Activated CD4-positive, alpha-beta T cell treated with anti-CD3 and anti-CD28 coated beads for 24 hours (primary cell): ENCODE data around the gene ESAM.
A peak's percentile ranks its signal among the peaks of the same experiment; 100 is the strongest.
"Not testable (repeated sequence)": the region's sequence is repeated elsewhere in the genome, so short reads cannot be mapped to it uniquely, and the experiment has no call there.

Experiments
- DNase-seq, 2 donors: peaks; one replicate each; pipeline ENCODE4 v3.0.0-alpha.2; 2020; ENCODE audit warnings: low read depth in 2 of 2

ESAM gene

DNA sequence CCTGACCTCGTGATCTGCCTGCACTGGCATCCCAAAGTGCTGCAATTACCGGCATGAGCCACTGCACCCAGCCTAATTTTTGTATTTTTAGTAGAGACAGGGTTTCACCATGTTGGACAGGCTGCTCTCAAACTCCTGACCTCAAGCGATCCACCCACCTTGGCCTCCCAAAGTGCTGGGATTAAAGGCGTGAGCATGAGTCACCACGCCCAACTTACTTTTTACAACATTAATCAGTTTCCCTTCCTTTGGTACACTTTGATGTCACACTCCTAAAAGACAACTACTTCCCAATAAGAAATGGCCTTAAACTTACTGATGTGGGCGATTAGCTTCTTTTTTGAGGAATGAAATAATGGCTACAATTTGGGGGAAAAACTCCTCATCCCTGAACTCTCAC is 8.9 kb upstream of the ESAM start:
- not testable (repeated sequence) for DNase-seq

DNA sequence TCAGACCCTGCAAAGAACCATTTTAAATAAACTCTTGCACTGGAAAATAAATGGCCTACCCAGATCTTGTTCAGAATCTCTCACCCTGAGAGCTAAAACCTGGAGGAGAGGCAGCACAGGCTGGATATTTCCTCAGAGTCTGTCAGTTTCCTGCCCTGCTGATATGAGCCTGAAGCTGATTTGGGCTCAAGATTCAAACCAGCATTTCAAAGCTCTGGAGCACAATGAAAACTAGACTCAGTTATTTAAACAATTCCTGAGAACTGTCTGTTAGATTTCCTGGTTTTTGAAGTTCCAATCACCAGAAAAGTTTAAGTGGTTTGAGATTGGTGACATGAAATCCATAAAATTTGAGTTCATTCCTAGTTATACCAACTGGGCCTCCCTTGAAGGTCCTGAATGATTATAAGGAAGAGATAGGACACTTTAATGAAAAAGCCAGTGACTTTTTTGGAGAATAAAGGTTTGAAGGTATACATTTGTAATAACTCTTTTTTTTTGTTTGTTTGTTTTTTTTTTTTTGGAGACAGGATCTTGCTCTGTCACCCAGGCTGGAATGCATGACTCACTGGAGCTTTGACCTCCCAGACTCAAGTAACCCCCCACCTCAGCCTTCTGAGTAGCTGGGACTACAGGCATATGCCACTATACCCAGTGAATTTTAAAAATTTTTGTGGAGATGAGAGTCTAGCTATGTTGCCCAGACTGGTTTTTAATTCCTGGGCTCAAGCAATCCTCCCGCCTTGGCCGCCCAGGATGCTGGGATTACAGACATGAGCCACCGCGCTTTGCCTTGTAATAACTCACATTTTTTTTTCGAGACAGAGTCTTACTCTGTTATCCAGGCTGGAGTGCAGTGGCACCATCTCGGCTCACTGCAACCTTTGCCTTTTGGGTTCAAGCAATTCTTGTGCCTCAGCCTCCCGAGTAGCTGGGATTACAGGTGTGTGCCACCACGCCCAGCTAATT is 8.0 kb upstream of the ESAM start:
- no peak for DNase-seq

GRCh38 chr11:124768914-124769313 is 6.8 kb upstream of the ESAM start:
- no peak for DNase-seq

- no peak for DNase-seq
Measured at GRCh38 chr11:124766156-124766555, 4.1 kb upstream of the ESAM start.

- peak; percentile 80 to 84 for DNase-seq
Measured at GRCh38 chr11:124763156-124763947, 1.3 kb upstream of the ESAM start.

DNA sequence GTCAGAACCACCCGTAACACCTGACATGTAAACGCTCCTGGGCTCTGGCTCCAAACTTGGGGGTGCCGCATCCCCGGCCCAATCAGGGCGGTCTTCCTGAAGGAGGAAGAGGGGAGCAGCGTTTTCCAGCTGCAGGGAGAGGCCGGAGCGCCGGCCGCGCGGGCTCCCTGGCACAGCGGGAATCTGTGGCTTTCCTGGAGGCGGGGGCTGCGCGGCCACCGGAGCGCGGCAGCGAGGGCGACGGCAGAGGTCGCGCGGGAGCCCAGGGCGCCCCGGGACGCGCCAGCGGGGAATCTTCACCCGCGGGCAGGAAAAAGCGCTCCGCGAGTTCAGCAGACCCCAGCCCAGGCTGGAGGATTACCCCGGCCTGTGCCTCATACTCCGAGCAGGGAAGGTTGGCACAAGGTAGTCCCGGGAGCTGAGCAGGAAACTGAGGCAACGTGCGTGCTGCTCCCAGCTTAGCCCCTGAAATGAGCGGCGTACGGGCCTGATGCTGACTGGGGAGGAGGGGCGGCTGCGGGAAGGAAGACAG is 600 bp upstream of the ESAM start:
- DNase-seq: no peak

GRCh38 chr11:124761301-124762104 is 587 bp downstream of the ESAM start:
- no peak for DNase-seq

DNA sequence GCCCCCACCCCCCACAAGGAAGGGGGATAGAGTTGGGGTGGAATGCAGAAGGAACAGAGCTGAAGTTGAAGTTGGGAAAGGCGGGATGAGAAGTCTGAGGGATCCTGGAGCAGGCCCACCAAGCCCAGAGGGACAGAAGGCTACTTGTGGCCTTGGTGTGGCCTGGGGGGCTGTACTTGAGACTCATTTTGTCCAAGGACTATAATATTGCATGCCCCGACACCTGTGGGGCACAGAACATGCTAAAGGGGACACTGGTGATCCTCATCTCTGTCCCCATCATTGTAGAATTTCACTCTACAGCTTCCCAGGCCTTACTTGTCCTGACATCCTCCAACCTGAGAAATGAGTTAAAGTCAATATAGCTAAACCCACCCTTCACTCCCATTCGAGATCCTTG is 1.3 kb downstream of the ESAM start:
- DNase-seq: no peak

GRCh38 chr11:124760205-124760652 is 1.9 kb downstream of the ESAM start:
- no peak for DNase-seq

DNA sequence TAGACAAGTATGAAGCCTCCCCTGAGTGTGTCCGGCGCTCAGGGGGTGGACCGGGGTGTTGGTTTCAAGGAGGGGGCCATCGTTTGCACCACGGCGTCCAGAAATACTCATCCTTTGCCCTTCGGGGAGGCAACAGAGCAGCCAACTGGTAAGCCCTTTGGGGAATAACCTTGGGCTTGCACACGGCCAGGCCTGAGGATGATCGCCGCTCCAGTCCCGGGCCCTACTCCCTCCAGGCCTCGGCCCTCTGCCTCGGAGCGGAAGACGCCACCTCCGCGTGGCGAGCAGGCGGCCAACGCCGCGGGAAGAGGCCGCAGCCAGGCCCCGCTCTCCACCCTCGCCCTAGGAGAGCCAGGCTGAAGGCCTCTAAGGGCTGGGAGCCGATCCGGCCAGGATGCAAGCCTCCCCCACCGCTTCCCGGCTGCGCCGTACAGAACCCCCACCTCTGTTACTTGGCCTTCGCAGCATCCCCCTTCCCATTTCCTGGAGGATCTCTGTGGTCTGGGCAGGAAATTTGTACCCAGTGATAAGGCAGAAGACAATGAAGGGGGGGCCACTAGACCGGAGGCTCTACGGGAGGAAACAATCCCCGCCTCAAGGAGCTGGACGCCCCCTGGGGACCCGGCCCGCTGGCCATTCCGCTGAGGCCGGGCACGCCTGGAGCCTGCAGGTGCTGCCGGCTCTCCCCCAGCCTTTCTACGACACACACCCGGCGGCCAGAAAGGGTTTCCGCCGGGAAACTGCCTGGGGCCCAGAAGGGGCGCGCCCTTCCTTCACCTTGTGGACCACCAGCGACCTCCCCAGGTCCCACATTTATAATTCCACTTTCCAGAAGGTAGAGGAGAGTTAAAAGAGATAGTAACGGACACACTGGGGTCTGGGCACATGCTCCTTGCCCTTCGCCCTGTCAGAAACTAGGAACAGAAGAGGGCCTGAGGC is 2.6 kb downstream of the ESAM start:
- no peak for DNase-seq

GRCh38 chr11:124758355-124759265 is 3.5 kb downstream of the ESAM start:
- peak; percentile 41 to 71 for DNase-seq

DNA sequence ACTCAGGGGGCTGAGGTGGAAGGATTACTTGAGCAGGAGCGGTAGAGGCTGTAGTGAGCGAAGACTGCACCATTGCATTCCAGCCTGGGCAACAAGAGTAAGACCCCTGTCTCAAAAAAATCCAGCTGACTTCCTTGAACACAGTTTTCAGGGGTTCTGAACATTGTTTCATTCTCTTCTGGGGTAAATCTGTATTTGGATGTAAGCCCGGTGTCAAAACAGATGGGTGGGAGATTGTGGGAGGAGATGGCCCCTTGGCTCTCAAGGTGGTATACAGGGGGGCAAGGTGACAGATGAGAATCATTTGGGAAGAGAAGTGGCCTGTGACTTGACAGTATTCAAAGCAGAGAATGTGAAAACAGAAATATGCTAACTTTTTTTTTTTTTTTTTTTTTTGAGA is 4.8 kb downstream of the ESAM start:
- DNase-seq: no peak

- DNase-seq: no peak
Measured at GRCh38 chr11:124756753-124757227, 5.3 kb downstream of the ESAM start.

- no peak for DNase-seq
Measured at GRCh38 chr11:124756033-124756752, 5.9 kb downstream of the ESAM start.

GRCh38 chr11:124754710-124755109 is 7.4 kb downstream of the ESAM start:
- DNase-seq: no peak

- no peak for DNase-seq
Measured at GRCh38 chr11:124754309-124754708, 7.8 kb downstream of the ESAM start.

DNA sequence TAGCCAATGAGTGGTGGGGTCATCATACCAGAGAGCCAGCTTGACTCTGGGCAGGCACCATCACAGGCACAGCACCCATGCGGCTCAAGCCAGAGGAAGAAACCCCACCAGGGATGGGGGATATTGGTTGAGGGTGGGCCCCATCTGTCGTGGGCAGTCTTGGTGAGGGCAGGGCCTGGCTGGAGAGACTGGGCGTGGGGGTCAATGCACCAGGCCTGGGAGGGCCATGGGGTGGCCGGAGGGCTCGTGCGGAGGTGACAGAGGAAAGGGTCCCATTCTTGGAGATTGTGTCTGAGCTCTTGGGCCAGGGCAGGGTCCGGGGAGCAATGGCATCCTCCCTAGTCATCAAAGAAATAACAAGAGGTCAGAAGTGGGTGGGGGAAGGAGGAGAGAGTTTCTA is 8.5 kb downstream of the ESAM start:
- DNase-seq: no peak

DNA sequence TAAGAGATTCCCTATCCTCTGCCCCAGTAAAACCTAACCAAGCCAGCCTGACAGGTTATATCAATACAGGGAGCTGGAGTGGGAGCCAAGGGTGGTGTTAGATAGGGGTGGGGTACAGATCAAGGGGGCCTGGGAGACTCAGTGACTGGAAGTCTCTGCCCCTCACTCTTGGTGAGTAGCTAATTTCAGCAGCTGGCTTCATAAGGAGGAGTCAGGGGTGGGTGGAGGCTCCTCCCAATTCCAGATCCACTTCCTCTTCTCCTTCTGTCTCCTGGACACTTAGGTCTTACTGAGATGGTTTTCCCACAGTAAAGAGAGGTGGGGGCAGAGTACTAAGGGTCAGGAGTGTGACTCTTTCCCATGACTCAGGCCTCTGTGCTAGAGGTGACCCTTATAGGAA is 8.9 kb downstream of the ESAM start:
- no peak for DNase-seq
